22Rv1 (cell line): ENCODE data around the gene FAAP20.

ENCODE experiments used
- H3K27ac ChIP-seq: fragments of 450-650 bp; 2 replicates; pipeline ENCODE4 v1.5.1; 2017
- ZFX ChIP-seq: fragments of 450-650 bp; IDR thresholded peaks from 2 replicates; pipeline ENCODE4 v1.6.1; 2017; ENCODE audit warnings: antibody characterized with exemption, borderline replicate concordance
- TF ChIP-seq, protein P1 (sequence below): fragments of 450-650 bp; IDR thresholded peaks from 2 replicates; pipeline ENCODE4 v1.5.1; 2017; ENCODE audit warnings: mild to moderate bottlenecking

FAAP20 gene

DNA sequence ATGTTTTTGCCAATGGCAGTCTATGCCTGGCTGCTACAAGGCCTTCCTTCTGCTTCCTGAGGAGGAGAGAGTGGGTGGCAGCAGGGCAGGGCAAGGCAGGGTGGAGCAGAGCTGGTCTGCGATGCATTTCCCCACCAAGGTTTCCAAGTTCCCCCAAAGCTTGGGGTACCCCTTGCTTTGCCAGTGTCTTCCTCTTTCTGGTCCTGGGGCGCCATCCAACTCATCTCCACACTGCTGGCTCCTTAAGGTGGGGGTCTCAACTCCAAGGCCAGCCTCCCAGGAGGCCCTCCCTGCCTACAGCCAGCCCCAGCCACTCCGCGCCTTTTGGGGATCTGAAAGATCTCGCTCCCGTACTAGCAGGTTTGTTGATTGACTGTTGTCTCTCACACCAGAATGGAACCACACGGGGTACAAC, 29.6 kb upstream of the FAAP20 start:
- no peak overlapping the region for H3K27ac ChIP-seq
- no peak for TF ChIP-seq ZFX
- TF ChIP-seq, protein P1, sequence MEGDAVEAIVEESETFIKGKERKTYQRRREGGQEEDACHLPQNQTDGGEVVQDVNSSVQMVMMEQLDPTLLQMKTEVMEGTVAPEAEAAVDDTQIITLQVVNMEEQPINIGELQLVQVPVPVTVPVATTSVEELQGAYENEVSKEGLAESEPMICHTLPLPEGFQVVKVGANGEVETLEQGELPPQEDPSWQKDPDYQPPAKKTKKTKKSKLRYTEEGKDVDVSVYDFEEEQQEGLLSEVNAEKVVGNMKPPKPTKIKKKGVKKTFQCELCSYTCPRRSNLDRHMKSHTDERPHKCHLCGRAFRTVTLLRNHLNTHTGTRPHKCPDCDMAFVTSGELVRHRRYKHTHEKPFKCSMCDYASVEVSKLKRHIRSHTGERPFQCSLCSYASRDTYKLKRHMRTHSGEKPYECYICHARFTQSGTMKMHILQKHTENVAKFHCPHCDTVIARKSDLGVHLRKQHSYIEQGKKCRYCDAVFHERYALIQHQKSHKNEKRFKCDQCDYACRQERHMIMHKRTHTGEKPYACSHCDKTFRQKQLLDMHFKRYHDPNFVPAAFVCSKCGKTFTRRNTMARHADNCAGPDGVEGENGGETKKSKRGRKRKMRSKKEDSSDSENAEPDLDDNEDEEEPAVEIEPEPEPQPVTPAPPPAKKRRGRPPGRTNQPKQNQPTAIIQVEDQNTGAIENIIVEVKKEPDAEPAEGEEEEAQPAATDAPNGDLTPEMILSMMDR: no peak

- no peak overlapping the region for H3K27ac ChIP-seq
Observed at GRCh38 chr1:2221271-2221670, 26.7 kb upstream of the FAAP20 start.

DNA sequence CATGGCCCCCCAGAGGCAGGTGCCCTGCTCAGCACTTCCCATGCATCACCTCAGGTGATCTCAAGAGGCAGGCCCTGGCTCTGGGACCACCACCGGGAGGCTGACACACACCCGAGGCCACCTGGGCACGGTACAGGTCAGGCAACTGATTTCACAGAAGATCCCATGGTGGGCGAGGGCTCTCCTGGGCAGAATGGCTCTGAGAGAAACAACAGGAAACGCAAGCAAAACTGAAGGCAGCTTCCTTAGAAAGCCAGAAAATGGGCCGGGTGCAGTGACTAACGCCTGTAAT, 22.1 kb upstream of the FAAP20 start:
- TF ChIP-seq ZFX: no peak
- TF ChIP-seq, protein P1: no peak
- no peak overlapping the region for H3K27ac ChIP-seq

More at GRCh38 chr1:2221271-2221670, 26.7 kb upstream of the FAAP20 start:
- TF ChIP-seq ZFX: no peak
- TF ChIP-seq, protein P1: no peak

DNA sequence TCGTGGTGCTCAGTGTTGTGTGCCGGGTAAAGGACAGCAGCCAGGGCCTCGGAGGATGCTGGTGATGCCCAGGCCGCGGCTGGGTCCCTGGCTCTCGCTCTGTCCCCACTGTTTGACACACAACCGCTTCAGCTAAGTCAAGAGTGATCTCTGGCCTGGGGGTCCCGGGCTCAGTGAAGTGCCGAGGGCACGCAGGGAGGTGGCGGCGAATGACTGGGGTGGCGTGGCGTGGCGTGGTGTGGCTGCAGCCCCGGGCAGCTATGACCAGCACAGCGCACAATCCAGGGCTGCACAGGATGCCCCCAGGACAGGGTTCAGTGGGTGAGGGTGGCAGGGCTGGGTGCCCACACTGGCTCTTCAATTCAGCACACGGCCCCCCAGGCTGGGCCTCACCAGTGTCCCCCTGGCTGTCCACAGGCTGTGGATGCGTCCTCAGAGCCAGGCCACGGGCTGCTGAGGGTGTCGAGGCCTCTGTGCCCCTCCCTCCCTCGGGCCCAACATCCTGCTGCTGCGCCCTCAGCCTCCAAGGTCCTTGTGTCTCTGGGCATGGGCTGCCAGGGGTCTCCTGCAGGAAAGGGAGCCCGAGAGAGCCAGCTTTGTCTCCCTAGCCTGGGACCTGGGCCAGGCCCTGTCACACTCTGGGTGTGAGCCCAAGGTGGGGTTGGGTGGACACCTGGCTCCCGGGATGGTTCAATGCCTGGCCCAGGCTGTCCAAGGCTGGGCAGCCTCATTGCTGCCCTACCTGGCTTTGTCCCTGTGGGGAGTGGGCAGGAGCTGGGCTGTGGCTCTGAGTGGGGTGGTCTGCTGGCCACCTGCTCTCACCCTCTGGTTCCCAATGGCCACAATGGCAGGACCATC, 21.6 kb upstream of the FAAP20 start:
- no peak for TF ChIP-seq ZFX
- TF ChIP-seq, protein P1: no peak
- H3K27ac ChIP-seq: no peak overlapping the region

DNA sequence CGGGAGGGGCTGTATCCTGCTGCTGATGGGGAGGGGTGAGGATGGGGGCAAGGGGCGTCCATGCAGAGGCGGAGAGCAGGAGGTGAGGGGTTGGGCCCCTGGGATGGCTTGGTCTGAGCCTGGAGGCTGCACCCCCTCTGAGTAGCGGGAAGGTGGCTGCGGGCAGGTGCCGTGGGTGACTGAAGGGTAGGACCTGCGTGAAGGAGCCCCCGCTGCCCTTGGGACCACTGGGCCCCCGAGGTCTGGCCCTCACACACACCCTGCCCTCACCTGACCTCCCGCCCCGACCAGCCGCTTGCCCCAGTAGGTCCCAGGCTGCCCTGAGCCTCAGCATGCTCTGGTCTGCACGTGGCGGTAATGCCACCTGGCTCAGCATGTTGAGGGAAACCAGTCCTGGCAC, 20.8 kb upstream of the FAAP20 start:
- TF ChIP-seq ZFX: no peak
- TF ChIP-seq, protein P1: no peak
- no peak overlapping the region for H3K27ac ChIP-seq

DNA sequence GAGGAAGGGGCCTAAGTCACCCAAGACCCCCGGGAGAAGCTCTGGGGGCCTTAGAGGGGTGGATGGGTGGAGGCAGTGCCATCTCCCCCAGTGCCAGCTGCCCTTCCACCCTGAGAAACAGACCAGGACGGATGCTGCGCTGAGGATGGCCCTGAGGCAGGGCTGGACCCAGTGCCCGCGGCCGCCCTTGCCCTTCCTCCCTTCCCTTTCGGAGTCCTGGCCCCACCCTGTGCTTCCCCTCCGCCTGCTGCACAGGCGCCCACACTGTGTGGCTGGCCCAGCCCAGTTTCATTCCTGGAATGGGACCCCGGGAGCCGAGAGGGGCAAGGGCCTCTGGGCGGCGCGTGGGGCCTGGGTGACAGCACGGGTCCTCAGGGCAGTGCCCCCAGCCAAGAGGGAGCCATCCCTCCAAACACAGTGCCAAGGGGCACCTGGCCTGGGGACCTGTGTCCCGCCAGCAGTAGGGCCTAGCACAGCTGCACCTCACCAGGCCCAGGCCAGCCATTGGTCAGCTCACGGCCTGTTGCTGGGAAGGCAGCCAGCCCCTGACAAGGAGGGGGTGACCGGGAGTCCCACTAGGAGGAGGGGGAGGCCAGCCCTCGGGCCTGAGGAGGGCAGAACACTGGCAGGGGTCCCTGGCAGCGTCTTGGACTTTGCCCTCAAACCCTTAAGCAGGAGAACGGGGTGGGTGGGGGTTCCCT, 20.1 kb upstream of the FAAP20 start:
- no peak overlapping the region for H3K27ac ChIP-seq
- TF ChIP-seq, protein P1: no peak
- no peak for TF ChIP-seq ZFX
